Measurements from ENCODE around the gene PLXNA4. TPM values are rescaled to one million over a fixed set of nuclear protein-coding genes. Genes with fewer than 3 reads are reported as not detected.

The PLXNA4 gene
- total RNA-seq, 2 donors from 2014 or later = 24.0 to 42.7 TPM

GRCh38 chr7:132436121-132436520 lies 140.1 kb downstream of the PLXNA4 start:
- no peaks in the 10 kb centered on the region for H3K4me1 Mint-ChIP-seq
- no peak for DNase-seq
- H3K27ac Mint-ChIP-seq = no peak overlapping the region
- Histone ChIP-seq H3K27ac (ENCODE audit: low read depth, low read length) (no peak overlapping the region), H3K9me3 (ENCODE audit: control insufficient read depth, low read length) (no peaks in the 10 kb centered on the region), H3K36me3 (ENCODE audit: control insufficient read depth, insufficient read depth, low read length) (no peaks in the 10 kb centered on the region), H3K27me3 (ENCODE audit: control insufficient read depth, insufficient read depth, low read length, poor library complexity, severe bottlenecking) (no peaks in the 10 kb centered on the region), H3K4me3 (ENCODE audit: low read length) (no peak overlapping the region), H3K9ac (ENCODE audit: extremely low read depth, low read length, poor library complexity, severe bottlenecking) (no peak overlapping the region), H3K4me1 (ENCODE audit: control insufficient read depth, insufficient read depth, low read length) (no peaks in the 10 kb centered on the region)
- no peak overlapping the region for H3K4me3 Mint-ChIP-seq
- no peaks in the 10 kb centered on the region for H3K9me3 Mint-ChIP-seq
- H3K36me3 Mint-ChIP-seq (ENCODE audit: low read depth) = peaks cover 2% of the 10 kb centered on the region
- H3K27me3 Mint-ChIP-seq (ENCODE audit: insufficient read depth) = no peaks in the 10 kb centered on the region
- TF ChIP-seq CTCF (conservative IDR thresholded peaks at IDR 0.05) = no peak
- 95 to 96% methylated on average over 8 of the region's 8 CpGs for WGBS, 2 experiments (ENCODE audit: insufficient coverage in 1 of 2, insufficient read length in 1 of 2)

GRCh38 chr7:132435016-132435990 lies 141.0 kb downstream of the PLXNA4 start:
- Histone ChIP-seq H3K9me3 (ENCODE audit: control insufficient read depth, low read length) (no peaks in the 10 kb centered on the region), H3K4me3 (ENCODE audit: low read length) (no peak overlapping the region), H3K36me3 (ENCODE audit: control insufficient read depth, insufficient read depth, low read length) (no peaks in the 10 kb centered on the region), H3K4me1 (ENCODE audit: control insufficient read depth, insufficient read depth, low read length) (no peaks in the 10 kb centered on the region), H3K27ac (ENCODE audit: low read depth, low read length) (no peak overlapping the region), H3K27me3 (ENCODE audit: control insufficient read depth, insufficient read depth, low read length, poor library complexity, severe bottlenecking) (no peaks in the 10 kb centered on the region), H3K9ac (ENCODE audit: extremely low read depth, low read length, poor library complexity, severe bottlenecking) (no peak overlapping the region)
- Mint-ChIP-seq H3K27ac (no peak overlapping the region), H3K9me3 (no peaks in the 10 kb centered on the region), H3K4me3 (no peak overlapping the region), H3K36me3 (ENCODE audit: low read depth) (peaks cover 2% of the 10 kb centered on the region), H3K27me3 (ENCODE audit: insufficient read depth) (no peaks in the 10 kb centered on the region), H3K4me1 (peaks cover 3% of the 10 kb centered on the region)
- DNase-seq = no peak
- 91 to 98% methylated on average over 10 to 18 of the region's 18 CpGs for WGBS, 2 experiments (ENCODE audit: insufficient coverage in 1 of 2, insufficient read length in 1 of 2)
- no peak for TF ChIP-seq CTCF (conservative IDR thresholded peaks at IDR 0.05)

- peaks cover 4% of the 10 kb centered on the region for H3K4me1 ChIP-seq (ENCODE audit: control insufficient read depth, insufficient read depth, low read length)
- H3K4me3 ChIP-seq (ENCODE audit: low read length) = no peak overlapping the region
- H3K27me3 ChIP-seq (ENCODE audit: control insufficient read depth, insufficient read depth, low read length, poor library complexity, severe bottlenecking) = no peaks in the 10 kb centered on the region
- no peak for TF ChIP-seq CTCF (conservative IDR thresholded peaks at IDR 0.05)
- H3K36me3 ChIP-seq (ENCODE audit: control insufficient read depth, insufficient read depth, low read length) = no peaks in the 10 kb centered on the region
- Mint-ChIP-seq H3K27ac (no peak overlapping the region), H3K9me3 (no peaks in the 10 kb centered on the region), H3K27me3 (ENCODE audit: insufficient read depth) (no peaks in the 10 kb centered on the region), H3K4me3 (no peak overlapping the region), H3K36me3 (ENCODE audit: low read depth) (peaks cover 2% of the 10 kb centered on the region), H3K4me1 (peaks cover 3% of the 10 kb centered on the region)
- no peaks in the 10 kb centered on the region for H3K9me3 ChIP-seq (ENCODE audit: control insufficient read depth, low read length)
- no peak for DNase-seq
- no peak overlapping the region for H3K27ac ChIP-seq (ENCODE audit: low read depth, low read length)
- WGBS, 2 experiments (ENCODE audit: insufficient coverage in 1 of 2, insufficient read length in 1 of 2) = 96 to 100% methylated on average over 7 of the region's 7 CpGs
- H3K9ac ChIP-seq (ENCODE audit: extremely low read depth, low read length, poor library complexity, severe bottlenecking) = no peak overlapping the region
Observed at GRCh38 chr7:132434041-132434440, 142.2 kb downstream of the PLXNA4 start.

All from endodermal cell (in vitro differentiated cells).